ENCODE data around the gene SPEF2. TPM values are rescaled to one million over a fixed set of nuclear protein-coding genes. Genes with fewer than 3 reads are reported as not detected.

The SPEF2 gene
- polyA plus RNA-seq, 1 donor from 2014 or later = 18.5 TPM

GRCh38 chr5:35810601-35811000 is 192.9 kb downstream of the SPEF2 start:
- no peak overlapping the region for H3K4me2 ChIP-seq (ENCODE audit: low read length)
- no peak for TF ChIP-seq SMC3 (conservative IDR thresholded peaks at IDR 0.05; ENCODE audit: poor library complexity)
- TF ChIP-seq EP300 (conservative IDR thresholded peaks at IDR 0.05; ENCODE audit: poor library complexity, severe bottlenecking) = no peak
- no peak for TF ChIP-seq REST (IDR thresholded peaks at IDR 0.05; ENCODE audit: borderline replicate concordance)
- TF ChIP-seq RAD21 (conservative IDR thresholded peaks at IDR 0.05) = no peak
- no peak for TF ChIP-seq POLR2AphosphoS5 (IDR thresholded peaks at IDR 0.05)
- TF ChIP-seq EZH2 (IDR thresholded peaks at IDR 0.05; ENCODE audit: borderline replicate concordance, insufficient read depth, low read length, poor library complexity, severe bottlenecking) = no peak
- TF ChIP-seq TAF1 (IDR thresholded peaks at IDR 0.05; ENCODE audit: low read depth) = no peak
- H3K27ac ChIP-seq (ENCODE audit: low read length) = no peak overlapping the region
- no peaks in the 10 kb centered on the region for H3K27me3 ChIP-seq (ENCODE audit: insufficient read depth, low read depth, low read length)
- no peak overlapping the region for H2AFZ ChIP-seq (ENCODE audit: low read depth, low read length)
- H4K20me1 ChIP-seq (ENCODE audit: insufficient read depth) = no peaks in the 10 kb centered on the region
- no peak overlapping the region for H3K4me3 ChIP-seq (ENCODE audit: low read length)
- no peaks in the 10 kb centered on the region for H3K9me2 ChIP-seq (ENCODE audit: insufficient read depth, low read length)
- no peaks in the 10 kb centered on the region for H3K9me3 ChIP-seq (ENCODE audit: low read length)
- H3K79me2 ChIP-seq (replicated peaks; ENCODE audit: insufficient read depth, low read length) = no peaks in the 10 kb centered on the region
- no peak overlapping the region for H3K9ac ChIP-seq (ENCODE audit: low read length)
- H3K36me3 ChIP-seq (ENCODE audit: insufficient read depth, low read length) = no peaks in the 10 kb centered on the region
- H3F3A ChIP-seq (ENCODE audit: insufficient read depth, low read length, poor library complexity, severe bottlenecking) = no peaks in the 10 kb centered on the region

- no peaks in the 10 kb centered on the region for H3K9me2 ChIP-seq (ENCODE audit: insufficient read depth, low read length)
- no peak overlapping the region for H3K4me2 ChIP-seq (ENCODE audit: low read length)
- H3K27ac ChIP-seq (ENCODE audit: low read length) = no peak overlapping the region
- TF ChIP-seq CTCF (IDR thresholded peaks at IDR 0.05; ENCODE audit: poor library complexity, severe bottlenecking) (no peak), RAD21 (conservative IDR thresholded peaks at IDR 0.05) (no peak), TAF1 (IDR thresholded peaks at IDR 0.05; ENCODE audit: low read depth) (no peak), POLR2AphosphoS5 (IDR thresholded peaks at IDR 0.05) (no peak), EP300 (conservative IDR thresholded peaks at IDR 0.05; ENCODE audit: poor library complexity, severe bottlenecking) (no peak), REST (IDR thresholded peaks at IDR 0.05; ENCODE audit: borderline replicate concordance) (no peak), MXI1 (conservative IDR thresholded peaks at IDR 0.05; ENCODE audit: poor library complexity, severe bottlenecking) (no peak), EZH2 (IDR thresholded peaks at IDR 0.05; ENCODE audit: borderline replicate concordance, insufficient read depth, low read length, poor library complexity, severe bottlenecking) (no peak), SMC3 (conservative IDR thresholded peaks at IDR 0.05; ENCODE audit: poor library complexity) (no peak)
- no peak overlapping the region for H3K4me3 ChIP-seq (ENCODE audit: low read length)
- no peaks in the 10 kb centered on the region for H3F3A ChIP-seq (ENCODE audit: insufficient read depth, low read length, poor library complexity, severe bottlenecking)
- H3K9me3 ChIP-seq (ENCODE audit: low read length) = no peaks in the 10 kb centered on the region
- H4K20me1 ChIP-seq (ENCODE audit: insufficient read depth) = no peaks in the 10 kb centered on the region
- no peak overlapping the region for H3K9ac ChIP-seq (ENCODE audit: low read length)
- H2AFZ ChIP-seq (ENCODE audit: low read depth, low read length) = no peak overlapping the region
- H3K36me3 ChIP-seq (ENCODE audit: insufficient read depth, low read length) = no peaks in the 10 kb centered on the region
- H3K79me2 ChIP-seq (replicated peaks; ENCODE audit: insufficient read depth, low read length) = no peaks in the 10 kb centered on the region
- no peaks in the 10 kb centered on the region for H3K27me3 ChIP-seq (ENCODE audit: insufficient read depth, low read depth, low read length)
Observed at GRCh38 chr5:35811108-35811741, 193.6 kb downstream of the SPEF2 start.

Data from neural cell (in vitro differentiated cells).